K562 (cell line): ENCODE results near the gene SIDT2. TPM values are rescaled to one million over a fixed set of nuclear protein-coding genes. Genes with fewer than 3 reads are reported as not detected.
A peak's percentile ranks its signal among the peaks of the same experiment; 100 is the strongest.

ENCODE experiments used
- ATF7 ChIP-seq: fragments of 450-650 bp; IDR thresholded peaks from 2 replicates; pipeline ENCODE4 v1.7.1; 2014; ENCODE audit warnings: mild to moderate bottlenecking, moderate library complexity
- FOS ChIP-seq: IDR thresholded peaks from 3 replicates; pipeline ENCODE4 v1.6.1; 2011; ENCODE audit not compliant: insufficient read length; ENCODE audit errors: extremely low read depth
- HDAC1 ChIP-seq, 2 experiments: fragments of 450-650 bp; IDR thresholded peaks; 2 replicates each; pipeline ENCODE4 v1.6.1; 2016 to 2017; ENCODE audit warnings: inconsistent platforms in 1 of 2, mild to moderate bottlenecking in 1 of 2, moderate library complexity in 1 of 2
- HNRNPLL ChIP-seq: fragments of 200-400 bp; formaldehyde crosslinking; IDR thresholded peaks from 2 replicates; pipeline ENCODE4 v1.6.1; 2017; ENCODE audit warnings: low read length, low read depth, mild to moderate bottlenecking; ENCODE audit not compliant: poor library complexity, severe bottlenecking
- NRF1 ChIP-seq, 2 experiments: fragments of 450-650 bp; IDR thresholded peaks in 1 of 2; conservative IDR thresholded peaks in 1 of 2; 2 replicates each; pipeline ENCODE4 v1.6.1; 2014; ENCODE audit warnings: mild to moderate bottlenecking in 2 of 2
- PHF21A ChIP-seq: fragments of 450-650 bp; IDR thresholded peaks from 2 replicates; pipeline ENCODE4 v1.6.1; 2017; ENCODE audit warnings: low read depth, borderline replicate concordance
- PHF8 ChIP-seq: fragments of 200-600 bp; sonication (generic); IDR thresholded peaks from 2 replicates; pipeline ENCODE4 v1.6.1; 2012; ENCODE audit warnings: mixed run types, mild to moderate bottlenecking, inconsistent platforms, low read length, moderate library complexity, borderline replicate concordance
- POLR2AphosphoS2 ChIP-seq: IDR thresholded peaks from 2 replicates; pipeline ENCODE4 v1.6.1; 2012; ENCODE audit warnings: low read length, improper control_type of control experiment
- POLR2G ChIP-seq: fragments of 200-400 bp; formaldehyde crosslinking; IDR thresholded peaks from 2 replicates; pipeline ENCODE4 v1.6.1; 2017; ENCODE audit warnings: low read depth, mild to moderate bottlenecking, antibody characterized with exemption, low read length, moderate library complexity
- RBM34 ChIP-seq: fragments of 200-400 bp; formaldehyde crosslinking; IDR thresholded peaks from 2 replicates; pipeline ENCODE4 v1.6.1; 2018; ENCODE audit warnings: low read length, borderline replicate concordance; ENCODE audit not compliant: insufficient read depth
- RREB1 ChIP-seq: fragments of 250-450 bp; sonication (Bioruptor Pico); IDR thresholded peaks from 2 replicates; pipeline ENCODE4 v1.4.0; 2020
- SAFB ChIP-seq: fragments of 200-400 bp; formaldehyde crosslinking; IDR thresholded peaks from 2 replicates; pipeline ENCODE4 v1.6.1; 2017; ENCODE audit warnings: low read depth, low read length, borderline replicate concordance
- SIN3A ChIP-seq, 2 experiments: fragments of 150-350 bp in 1 of 2; IDR thresholded peaks; 2 replicates each; pipeline ENCODE4 v1.6.1; 2011 to 2016; ENCODE audit warnings: borderline replicate concordance in 2 of 2, low read depth in 2 of 2, low read length in 2 of 2, mild to moderate bottlenecking in 2 of 2, moderate library complexity in 2 of 2; ENCODE audit not compliant: control insufficient read depth in 1 of 2
- TBP ChIP-seq: optimal IDR thresholded peaks from 2 replicates; pipeline ENCODE3; 2011; ENCODE audit warnings: low read depth, low read length, improper control_type of control experiment
- TCF3 ChIP-seq: sonication (generic); formaldehyde crosslinking; IDR thresholded peaks from 2 replicates; pipeline ENCODE4 v1.4.0; 2020; ENCODE audit warnings: mild to moderate bottlenecking, missing genetic modification reagents
- TCF7 ChIP-seq: sonication (generic); IDR thresholded peaks from 2 replicates; pipeline ENCODE4 v1.6.1; 2016; ENCODE audit warnings: antibody characterized with exemption, borderline replicate concordance
- ZBTB49 ChIP-seq: sonication (generic); formaldehyde crosslinking; IDR thresholded peaks from 2 replicates; pipeline ENCODE4 v1.8.0; 2022; ENCODE audit warnings: missing genetic modification reagents, mild to moderate bottlenecking, borderline replicate concordance
- ZNF143 ChIP-seq: sonication (generic); formaldehyde crosslinking; IDR thresholded peaks from 2 replicates; pipeline ENCODE4 v1.9.0; 2022; ENCODE audit warnings: mild to moderate bottlenecking, missing genetic modification reagents
- ZNF507 ChIP-seq: conservative IDR thresholded peaks from 2 replicates; pipeline ENCODE4 v1.6.1; 2017; ENCODE audit warnings: missing genetic modification characterization, missing compliant biosample characterization
- ZNF79 ChIP-seq: fragments of 250-450 bp; sonication (Bioruptor Pico); IDR thresholded peaks from 2 replicates; pipeline ENCODE4 v1.4.0; 2020; ENCODE audit warnings: low read depth, mild to moderate bottlenecking, moderate library complexity
- polyA plus RNA-seq, 8 experiments: library from polyadenylated mRNA; depleted of rRNA in 4 of 8; stranded (reverse) in 5 of 8; unstranded in 3 of 8; fragments of >200 nt; fragmentation: Nextera tagmentation in 2 of 8; fragmentation: Illumina TruSeq in 1 of 8; extraction: Ambion mirVana in 2 of 8; extraction: Trizol in 1 of 8; gene quantifications; 2 replicates each; pipeline versions ENCODE4 v1.2.1 to v1.2.3, GENCODE V29; 2011 to 2014; ENCODE audit warnings: inconsistent platforms in 1 of 8, missing spikeins in 1 of 8
- total RNA-seq, 7 experiments: library from RNA; depleted of rRNA in 6 of 7; stranded (reverse); fragments of >200 nt in 6 of 7; fragmentation: Illumina TruSeq in 2 of 7; extraction: Trizol in 2 of 7; gene quantifications; 2 replicates each; pipeline versions ENCODE4 v1.2.1 to v1.2.3, GENCODE V29; 2011 to 2021; ENCODE audit warnings: low replicate concordance in 1 of 7

SIDT2 gene
- total and polyA plus RNA-seq, 9 of the 15 experiments (the other 6 are each of a cell fraction or from before 2014, with no cell fraction given), result 2.4 to 20.2 (median 6.5) TPM

GRCh38 chr11:117178210-117179034, at the start of gene SIDT2 (continued):
- no peak for TF ChIP-seq ZBTB49 (CRISPR knock-in tag)
- no peak for TF ChIP-seq SAFB
- no peak for TF ChIP-seq FOS
- TF ChIP-seq NRF1 (conservative IDR thresholded peaks at IDR 0.05 in 1 of 2, IDR thresholded peaks at IDR 0.05 in 1 of 2), result peak; percentile 85 to 87
- TF ChIP-seq SIN3A (IDR thresholded peaks at IDR 0.05; ENCODE audit: borderline replicate concordance in 2 of 2, control insufficient read depth in 1 of 2, low read depth in 2 of 2, low read length in 2 of 2), result peak in 1 of 2 experiments; percentile 41; a peak in 1 of 4 replicates
- no peak for TF ChIP-seq ZNF143
- TF ChIP-seq TCF3 (CRISPR knock-in tag), result peak; percentile 22; the same call in 1 of the 2 replicates
- peak in 1 of 2 experiments; percentile 52; a peak in 1 of 4 replicates for TF ChIP-seq HDAC1 (IDR thresholded peaks at IDR 0.05)
- TF ChIP-seq PHF8, result peak; percentile 39; the same call in 1 of the 2 replicates
- TF ChIP-seq TCF7, result no peak
- TF ChIP-seq ZNF79 (CRISPR knock-in tag), result no peak
- TF ChIP-seq HNRNPLL, result peak; percentile 36
- TF ChIP-seq RREB1 (CRISPR knock-in tag), result no peak
- no peak for TF ChIP-seq POLR2AphosphoS2
- peak; percentile 35 for TF ChIP-seq TBP
- TF ChIP-seq ATF7, result peak; percentile 98
- peak; percentile 43; the same call in 1 of the 2 replicates for TF ChIP-seq PHF21A
- no peak for TF ChIP-seq RBM34
- no peak for TF ChIP-seq ZNF507 (tag)
- TF ChIP-seq POLR2G, result peak; percentile 84
